Vagina (tissue), 2 donors: Measurements from ENCODE around the gene ASCC3. TPM values are rescaled to one million over a fixed set of nuclear protein-coding genes. Genes with fewer than 3 reads are reported as not detected.

Source experiments
- DNase-seq, 2 donors: peaks; one replicate each; pipeline ENCODE4 v3.0.0-alpha.2; 2017; ENCODE audit errors: extremely low spot score in 2 of 2
- H3K27ac ChIP-seq: fragments of 200-600 bp; sonication (generic); one replicate; pipeline ENCODE4 v1.5.1; 2019
- H3K27me3 ChIP-seq: fragments of 200-600 bp; sonication (generic); one replicate; pipeline ENCODE4 v1.5.1; 2019
- H3K36me3 ChIP-seq, 2 donors: fragments of 200-600 bp; sonication (generic); one replicate each; pipeline ENCODE4 v1.5.1; 2017 to 2019
- H3K4me1 ChIP-seq: fragments of 200-600 bp; sonication (generic); one replicate; pipeline ENCODE4 v1.5.1; 2019
- H3K4me3 ChIP-seq, 2 donors: fragments of 200-600 bp; sonication (generic); 1 replicate in 1 of 2; 2 replicates in 1 of 2; pipeline ENCODE4 v1.5.1; 2016 to 2019
- H3K9me3 ChIP-seq: fragments of 200-600 bp; sonication (generic); one replicate; pipeline ENCODE4 v1.5.1; 2019
- CTCF ChIP-seq, 3 experiments: fragments of 450-650 bp in 2 of 3; fragments of 200-600 bp in 1 of 3; sonication (generic) in 1 of 3; IDR thresholded peaks; one replicate each; pipeline ENCODE4 v1.5.1; 2017 to 2019; ENCODE audit warnings: antibody characterized with exemption in 3 of 3, mild to moderate bottlenecking in 2 of 3, moderate library complexity in 2 of 3
- POLR2A ChIP-seq, 2 donors: fragments of 450-650 bp; IDR thresholded peaks; one replicate each; pipeline ENCODE4 v1.6.1; 2017; ENCODE audit warnings: antibody characterized with exemption in 2 of 2, mild to moderate bottlenecking in 2 of 2, moderate library complexity in 2 of 2
- POLR2AphosphoS5 ChIP-seq, 2 donors: sonication (generic); formaldehyde crosslinking; IDR thresholded peaks; one replicate each; pipeline ENCODE4 v1.9.0; 2017; ENCODE audit warnings: antibody characterized with exemption in 2 of 2, mild to moderate bottlenecking in 2 of 2, low read depth in 1 of 2; ENCODE audit not compliant: insufficient read depth in 1 of 2
- intact Hi-C: fragments of 100-400 bp; cut with DNase I; formaldehyde crosslinking; loops from one replicate; pipeline ENCODE4 v1.15.1; 2023
- total RNA-seq: library from RNA; depleted of rRNA; stranded (reverse); fragments of >200 nt; gene quantifications from one replicate; pipeline ENCODE4 v1.2.3, GENCODE V29; 2016

The ASCC3 gene
- total RNA-seq, 1 donor from 2014 or later = 44.7 TPM

- TF ChIP-seq POLR2A (IDR thresholded peaks at IDR 0.05) = no peak
- TF ChIP-seq CTCF (IDR thresholded peaks at IDR 0.05) = no peak
- no peak for TF ChIP-seq POLR2AphosphoS5 (IDR thresholded peaks at IDR 0.05; ENCODE audit: insufficient read depth in 1 of 2, low read depth in 1 of 2)
- DNase-seq = no peak
- H3K9me3 ChIP-seq = no peaks in the 10 kb centered on the region
- H3K4me3 ChIP-seq = no peak overlapping the region
- H3K36me3 ChIP-seq = peaks cover 0 to 17% of the 10 kb centered on the region in 2 donors
- intact Hi-C loops = no loop called here
- H3K27ac ChIP-seq = no peak overlapping the region
- no peaks in the 10 kb centered on the region for H3K4me1 ChIP-seq
- no peaks in the 10 kb centered on the region for H3K27me3 ChIP-seq
Observed at GRCh38 chr6:100633096-100633777, 247.9 kb downstream of the ASCC3 start.

GRCh38 chr6:100630536-100630935 lies 250.6 kb downstream of the ASCC3 start:
- no peaks in the 10 kb centered on the region for H3K9me3 ChIP-seq
- no peak overlapping the region for H3K4me3 ChIP-seq
- intact Hi-C loops = no loop called here
- H3K27ac ChIP-seq = no peak overlapping the region
- H3K27me3 ChIP-seq = no peaks in the 10 kb centered on the region
- no peaks in the 10 kb centered on the region for H3K4me1 ChIP-seq
- TF ChIP-seq POLR2A (IDR thresholded peaks at IDR 0.05) (no peak), POLR2AphosphoS5 (IDR thresholded peaks at IDR 0.05; ENCODE audit: insufficient read depth in 1 of 2, low read depth in 1 of 2) (no peak), CTCF (IDR thresholded peaks at IDR 0.05) (no peak)
- no peak for DNase-seq
- no peaks in the 10 kb centered on the region for H3K36me3 ChIP-seq

- H3K27ac ChIP-seq = no peak overlapping the region
- H3K4me3 ChIP-seq = no peak overlapping the region
- no peaks in the 10 kb centered on the region for H3K36me3 ChIP-seq
- TF ChIP-seq POLR2AphosphoS5 (IDR thresholded peaks at IDR 0.05; ENCODE audit: insufficient read depth in 1 of 2, low read depth in 1 of 2) (no peak), POLR2A (IDR thresholded peaks at IDR 0.05) (no peak), CTCF (IDR thresholded peaks at IDR 0.05) (no peak)
- H3K27me3 ChIP-seq = no peaks in the 10 kb centered on the region
- no peak for DNase-seq
- no peaks in the 10 kb centered on the region for H3K9me3 ChIP-seq
- intact Hi-C loops = no loop called here
- H3K4me1 ChIP-seq = no peaks in the 10 kb centered on the region
Observed at GRCh38 chr6:100627911-100628758, 253.0 kb downstream of the ASCC3 start.

- Histone ChIP-seq H3K36me3 (peaks cover 0 to 7% of the 10 kb centered on the region in 2 donors), H3K9me3 (no peaks in the 10 kb centered on the region), H3K27ac (no peak overlapping the region), H3K4me1 (no peaks in the 10 kb centered on the region), H3K4me3 (no peak overlapping the region), H3K27me3 (no peaks in the 10 kb centered on the region)
- TF ChIP-seq POLR2AphosphoS5 (IDR thresholded peaks at IDR 0.05; ENCODE audit: insufficient read depth in 1 of 2, low read depth in 1 of 2) = no peak
- no peak for TF ChIP-seq CTCF (IDR thresholded peaks at IDR 0.05)
- no peak for TF ChIP-seq POLR2A (IDR thresholded peaks at IDR 0.05)
- no peak for DNase-seq
- intact Hi-C loops = no loop called here
Observed at GRCh38 chr6:100626721-100627120, 254.4 kb downstream of the ASCC3 start.
